Inferior parietal cortex (tissue), 1 donor: ENCODE results near the gene AGBL4.
A peak's percentile ranks its signal among the peaks of the same experiment; 100 is the strongest.
"Not testable (repeated sequence)": the region's sequence is repeated elsewhere in the genome, so short reads cannot be mapped to it uniquely, and the experiment has no call there.

Source experiments
- DNase-seq: peaks from one replicate; pipeline ENCODE4 v3.0.0-alpha.2; 2016; ENCODE audit errors: extremely low spot score

AGBL4 gene

GRCh38 chr1:49306507-49307070 lies 717.2 kb downstream of the AGBL4 start:
- no peak for DNase-seq

- not testable (repeated sequence) for DNase-seq
These were observed 721.4 kb downstream of the AGBL4 start for GRCh38 chr1:49302400-49302799.

GRCh38 chr1:49298304-49298703 lies 725.5 kb downstream of the AGBL4 start:
- DNase-seq: peak; percentile 42

- DNase-seq: peak; percentile 56
These were observed 726.0 kb downstream of the AGBL4 start for GRCh38 chr1:49297783-49298182.

GRCh38 chr1:49294539-49294938 lies 729.2 kb downstream of the AGBL4 start:
- peak; percentile 55 for DNase-seq

- no peak for DNase-seq
These were observed 730.7 kb downstream of the AGBL4 start for GRCh38 chr1:49293016-49293415.

- not testable (repeated sequence) for DNase-seq
These were observed 766.3 kb downstream of the AGBL4 start for GRCh38 chr1:49257211-49258049.

GRCh38 chr1:49252917-49253316 lies 770.8 kb downstream of the AGBL4 start:
- no peak for DNase-seq

GRCh38 chr1:49251019-49251784 lies 772.6 kb downstream of the AGBL4 start:
- no peak for DNase-seq

GRCh38 chr1:49240709-49241221 lies 783.0 kb downstream of the AGBL4 start:
- no peak for DNase-seq

- no peak for DNase-seq
These were observed 788.8 kb downstream of the AGBL4 start for GRCh38 chr1:49234988-49235387.

GRCh38 chr1:49229555-49229954 lies 794.2 kb downstream of the AGBL4 start:
- DNase-seq: no peak

- no peak for DNase-seq
These were observed 797.0 kb downstream of the AGBL4 start for GRCh38 chr1:49226758-49227157.

- no peak for DNase-seq
These were observed 798.3 kb downstream of the AGBL4 start for GRCh38 chr1:49225464-49225863.

GRCh38 chr1:49213301-49213700 lies 810.5 kb downstream of the AGBL4 start:
- DNase-seq: no peak

- no peak for DNase-seq
These were observed 815.0 kb downstream of the AGBL4 start for GRCh38 chr1:49208712-49209111.

GRCh38 chr1:49204720-49205119 lies 819.0 kb downstream of the AGBL4 start:
- DNase-seq: no peak

GRCh38 chr1:49200738-49201137 lies 823.0 kb downstream of the AGBL4 start:
- no peak for DNase-seq

GRCh38 chr1:49199564-49199963 lies 824.2 kb downstream of the AGBL4 start:
- no peak for DNase-seq

GRCh38 chr1:49197081-49197480 lies 826.7 kb downstream of the AGBL4 start:
- no peak for DNase-seq

GRCh38 chr1:49190138-49190537 lies 833.6 kb downstream of the AGBL4 start:
- DNase-seq: no peak

- DNase-seq: peak; percentile 36
These were observed 836.7 kb downstream of the AGBL4 start for GRCh38 chr1:49187056-49187455.
